GM12874 (cell line): ENCODE results near the gene ERI3.

Experiments used
- CTCF ChIP-seq: IDR thresholded peaks from 2 replicates; pipeline ENCODE4 v1.5.1; 2011; ENCODE audit warnings: low read depth, mild to moderate bottlenecking, control low read depth, low read length, moderate library complexity; ENCODE audit not compliant: insufficient read depth

The ERI3 gene

GRCh38 chr1:44263568-44264450 lies 91.2 kb downstream of the ERI3 start:
- TF ChIP-seq CTCF: no peak

GRCh38 chr1:44262816-44263567 lies 92.1 kb downstream of the ERI3 start:
- no peak for TF ChIP-seq CTCF

GRCh38 chr1:44262414-44262813 lies 92.6 kb downstream of the ERI3 start:
- no peak for TF ChIP-seq CTCF

GRCh38 chr1:44261962-44262361 lies 93.1 kb downstream of the ERI3 start:
- TF ChIP-seq CTCF: no peak

GRCh38 chr1:44261171-44261817 lies 93.8 kb downstream of the ERI3 start:
- no peak for TF ChIP-seq CTCF

- TF ChIP-seq CTCF: no peak
Observed at GRCh38 chr1:44260792-44261170, 94.3 kb downstream of the ERI3 start.

GRCh38 chr1:44259090-44259489 lies 96.0 kb downstream of the ERI3 start:
- no peak for TF ChIP-seq CTCF
